Vagina (tissue), 2 donors: ENCODE data around the gene CCDC177. TPM values are rescaled to one million over a fixed set of nuclear protein-coding genes. Genes with fewer than 3 reads are reported as not detected.

ENCODE experiments used
- DNase-seq, 2 donors: peaks; one replicate each; pipeline ENCODE4 v3.0.0-alpha.2; 2017; ENCODE audit errors: extremely low spot score in 2 of 2
- H3K27ac ChIP-seq: fragments of 200-600 bp; sonication (generic); one replicate; pipeline ENCODE4 v1.5.1; 2019
- H3K27me3 ChIP-seq: fragments of 200-600 bp; sonication (generic); one replicate; pipeline ENCODE4 v1.5.1; 2019
- H3K36me3 ChIP-seq, 2 donors: fragments of 200-600 bp; sonication (generic); one replicate each; pipeline ENCODE4 v1.5.1; 2017 to 2019
- H3K4me1 ChIP-seq: fragments of 200-600 bp; sonication (generic); one replicate; pipeline ENCODE4 v1.5.1; 2019
- H3K4me3 ChIP-seq, 2 donors: fragments of 200-600 bp; sonication (generic); 1 replicate in 1 of 2; 2 replicates in 1 of 2; pipeline ENCODE4 v1.5.1; 2016 to 2019
- H3K9me3 ChIP-seq: fragments of 200-600 bp; sonication (generic); one replicate; pipeline ENCODE4 v1.5.1; 2019
- CTCF ChIP-seq, 3 experiments: fragments of 450-650 bp in 2 of 3; fragments of 200-600 bp in 1 of 3; sonication (generic) in 1 of 3; IDR thresholded peaks; one replicate each; pipeline ENCODE4 v1.5.1; 2017 to 2019; ENCODE audit warnings: antibody characterized with exemption in 3 of 3, mild to moderate bottlenecking in 2 of 3, moderate library complexity in 2 of 3
- POLR2A ChIP-seq, 2 donors: fragments of 450-650 bp; IDR thresholded peaks; one replicate each; pipeline ENCODE4 v1.6.1; 2017; ENCODE audit warnings: antibody characterized with exemption in 2 of 2, mild to moderate bottlenecking in 2 of 2, moderate library complexity in 2 of 2
- POLR2AphosphoS5 ChIP-seq, 2 donors: sonication (generic); formaldehyde crosslinking; IDR thresholded peaks; one replicate each; pipeline ENCODE4 v1.9.0; 2017; ENCODE audit warnings: antibody characterized with exemption in 2 of 2, mild to moderate bottlenecking in 2 of 2, low read depth in 1 of 2; ENCODE audit not compliant: insufficient read depth in 1 of 2
- intact Hi-C: fragments of 100-400 bp; cut with DNase I; formaldehyde crosslinking; loops from one replicate; pipeline ENCODE4 v1.15.1; 2023
- total RNA-seq: library from RNA; depleted of rRNA; stranded (reverse); fragments of >200 nt; gene quantifications from one replicate; pipeline ENCODE4 v1.2.3, GENCODE V29; 2016

CCDC177 gene
- total RNA-seq, 1 donor from 2014 or later = not detected

- Histone ChIP-seq H3K27me3 (no peaks in the 10 kb centered on the region), H3K4me3 (peak within 1 kb of the TSS; percentile 92 to 93), H3K27ac (peak within 1 kb of the TSS; percentile 97), H3K4me1 (peaks cover 65% of the 10 kb centered on the region), H3K36me3 (no peaks in the 10 kb centered on the region), H3K9me3 (no peaks in the 10 kb centered on the region)
- intact Hi-C loops = loop anchor here (5.0 kb wide), 1 partner anchor 101 kb away; no protein-coding TSS in a partner anchor
- TF ChIP-seq POLR2A (IDR thresholded peaks at IDR 0.05) = peak in 1 of 2 donors; percentile 52
- TF ChIP-seq POLR2AphosphoS5 (IDR thresholded peaks at IDR 0.05; ENCODE audit: insufficient read depth in 1 of 2, low read depth in 1 of 2) = peak in 1 of 2 donors; percentile 77
- no peak for TF ChIP-seq CTCF (IDR thresholded peaks at IDR 0.05)
- no peak for DNase-seq
These were observed 36.7 kb upstream of the CCDC177 start, which contains the start of gene SUSD6 for GRCh38 chr14:69611172-69612013. SUSD6 (plus strand) TSS chr14:69611596; CDS start chr14:69658593, 46,997 bp downstream.

GRCh38 chr14:69610874-69611171, 36.2 kb upstream of the CCDC177 start:
- no peak for TF ChIP-seq POLR2AphosphoS5 (IDR thresholded peaks at IDR 0.05; ENCODE audit: insufficient read depth in 1 of 2, low read depth in 1 of 2)
- TF ChIP-seq POLR2A (IDR thresholded peaks at IDR 0.05) = no peak
- TF ChIP-seq CTCF (IDR thresholded peaks at IDR 0.05) = no peak
- Histone ChIP-seq H3K36me3 (no peaks in the 10 kb centered on the region), H3K4me3 (peak overlapping the region; percentile 92 to 93), H3K27me3 (no peaks in the 10 kb centered on the region), H3K4me1 (peaks cover 61% of the 10 kb centered on the region), H3K27ac (peak overlapping the region; percentile 79), H3K9me3 (no peaks in the 10 kb centered on the region)
- DNase-seq = no peak
- intact Hi-C loops = loop anchor here (5.0 kb wide), 1 partner anchor 101 kb away; no protein-coding TSS in a partner anchor

GRCh38 chr14:69610020-69610873, 35.6 kb upstream of the CCDC177 start:
- H3K4me1 ChIP-seq = peaks cover 55% of the 10 kb centered on the region
- TF ChIP-seq POLR2A (IDR thresholded peaks at IDR 0.05) = no peak
- TF ChIP-seq POLR2AphosphoS5 (IDR thresholded peaks at IDR 0.05; ENCODE audit: insufficient read depth in 1 of 2, low read depth in 1 of 2) = no peak
- TF ChIP-seq CTCF (IDR thresholded peaks at IDR 0.05) = no peak

GRCh38 chr14:69606258-69607184, 31.9 kb upstream of the CCDC177 start:
- peaks cover 27% of the 10 kb centered on the region for H3K4me1 ChIP-seq
- no peaks in the 10 kb centered on the region for H3K9me3 ChIP-seq
- intact Hi-C loops = no loop called here
- TF ChIP-seq CTCF (IDR thresholded peaks at IDR 0.05) (no peak), POLR2A (IDR thresholded peaks at IDR 0.05) (no peak), POLR2AphosphoS5 (IDR thresholded peaks at IDR 0.05; ENCODE audit: insufficient read depth in 1 of 2, low read depth in 1 of 2) (no peak)
- no peak overlapping the region for H3K27ac ChIP-seq
- no peak overlapping the region for H3K4me3 ChIP-seq
- H3K27me3 ChIP-seq = no peaks in the 10 kb centered on the region
- DNase-seq = no peak
- H3K36me3 ChIP-seq = no peaks in the 10 kb centered on the region

More at GRCh38 chr14:69610020-69610873, 35.6 kb upstream of the CCDC177 start:
- intact Hi-C loops = loop anchor here (5.0 kb wide), 1 partner anchor 102 kb away; no protein-coding TSS in a partner anchor
- H3K36me3 ChIP-seq = no peaks in the 10 kb centered on the region
- peak overlapping the region; percentile 79 for H3K27ac ChIP-seq
- H3K4me3 ChIP-seq = peak overlapping the region; percentile 92 to 93
- DNase-seq = no peak
- no peaks in the 10 kb centered on the region for H3K9me3 ChIP-seq
- no peaks in the 10 kb centered on the region for H3K27me3 ChIP-seq
